Measurements from ENCODE around the gene HELZ2.
A peak's percentile ranks its signal among the peaks of the same experiment; 100 is the strongest.
"Not testable (repeated sequence)": the region's sequence is repeated elsewhere in the genome, so short reads cannot be mapped to it uniquely, and the experiment has no call there.

HELZ2 gene

DNA sequence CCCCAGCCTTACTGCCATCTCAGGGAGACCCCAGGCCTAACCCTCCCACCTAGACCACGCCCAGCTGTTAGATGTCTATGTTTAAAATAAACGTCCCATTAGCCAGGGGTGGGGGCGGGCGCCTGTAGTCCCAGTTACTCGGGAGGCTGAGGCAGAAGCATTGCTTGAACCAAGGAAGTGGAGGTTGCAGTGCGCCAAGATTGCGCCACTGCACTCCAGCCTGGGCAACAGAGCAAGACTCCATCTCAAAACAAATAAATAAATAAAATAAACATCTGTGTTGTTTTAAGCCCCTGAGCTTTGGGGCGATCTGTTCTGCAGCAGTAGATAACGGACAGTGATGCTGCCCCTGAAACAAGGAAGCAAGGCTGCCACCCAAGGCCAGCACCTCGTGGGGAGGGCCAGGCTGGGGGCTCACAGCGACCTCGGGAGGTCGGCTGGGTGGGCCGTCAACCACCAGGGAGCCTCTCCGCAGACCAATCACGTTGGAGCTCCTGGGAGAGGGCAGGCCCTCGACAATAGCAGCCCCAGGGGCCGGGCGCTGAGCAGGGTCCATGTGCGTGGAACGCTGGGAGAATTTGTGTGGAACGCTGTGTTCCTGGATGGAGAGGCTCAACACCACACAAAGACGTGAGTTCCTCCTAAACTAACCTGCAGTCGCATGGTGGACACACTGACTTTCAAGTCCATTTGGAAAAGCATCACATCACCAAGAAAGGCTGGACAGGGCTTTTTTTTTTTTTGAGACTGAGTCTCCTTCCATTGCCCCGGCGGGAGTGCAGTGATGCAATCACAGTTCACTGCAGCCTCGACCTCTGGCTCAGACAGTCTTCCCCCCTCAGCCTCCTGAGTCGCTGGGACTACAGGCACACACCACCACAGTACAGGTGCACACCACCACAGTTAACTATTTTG, 1.0 kb upstream of the HELZ2 start:
- H3K27ac ChIP-seq: no peak overlapping the region
- TF ChIP-seq, protein P1, sequence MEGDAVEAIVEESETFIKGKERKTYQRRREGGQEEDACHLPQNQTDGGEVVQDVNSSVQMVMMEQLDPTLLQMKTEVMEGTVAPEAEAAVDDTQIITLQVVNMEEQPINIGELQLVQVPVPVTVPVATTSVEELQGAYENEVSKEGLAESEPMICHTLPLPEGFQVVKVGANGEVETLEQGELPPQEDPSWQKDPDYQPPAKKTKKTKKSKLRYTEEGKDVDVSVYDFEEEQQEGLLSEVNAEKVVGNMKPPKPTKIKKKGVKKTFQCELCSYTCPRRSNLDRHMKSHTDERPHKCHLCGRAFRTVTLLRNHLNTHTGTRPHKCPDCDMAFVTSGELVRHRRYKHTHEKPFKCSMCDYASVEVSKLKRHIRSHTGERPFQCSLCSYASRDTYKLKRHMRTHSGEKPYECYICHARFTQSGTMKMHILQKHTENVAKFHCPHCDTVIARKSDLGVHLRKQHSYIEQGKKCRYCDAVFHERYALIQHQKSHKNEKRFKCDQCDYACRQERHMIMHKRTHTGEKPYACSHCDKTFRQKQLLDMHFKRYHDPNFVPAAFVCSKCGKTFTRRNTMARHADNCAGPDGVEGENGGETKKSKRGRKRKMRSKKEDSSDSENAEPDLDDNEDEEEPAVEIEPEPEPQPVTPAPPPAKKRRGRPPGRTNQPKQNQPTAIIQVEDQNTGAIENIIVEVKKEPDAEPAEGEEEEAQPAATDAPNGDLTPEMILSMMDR (IDR thresholded peaks at IDR 0.05): no peak
- TF ChIP-seq ZFX (IDR thresholded peaks at IDR 0.05; ENCODE audit: borderline replicate concordance): no peak

DNA sequence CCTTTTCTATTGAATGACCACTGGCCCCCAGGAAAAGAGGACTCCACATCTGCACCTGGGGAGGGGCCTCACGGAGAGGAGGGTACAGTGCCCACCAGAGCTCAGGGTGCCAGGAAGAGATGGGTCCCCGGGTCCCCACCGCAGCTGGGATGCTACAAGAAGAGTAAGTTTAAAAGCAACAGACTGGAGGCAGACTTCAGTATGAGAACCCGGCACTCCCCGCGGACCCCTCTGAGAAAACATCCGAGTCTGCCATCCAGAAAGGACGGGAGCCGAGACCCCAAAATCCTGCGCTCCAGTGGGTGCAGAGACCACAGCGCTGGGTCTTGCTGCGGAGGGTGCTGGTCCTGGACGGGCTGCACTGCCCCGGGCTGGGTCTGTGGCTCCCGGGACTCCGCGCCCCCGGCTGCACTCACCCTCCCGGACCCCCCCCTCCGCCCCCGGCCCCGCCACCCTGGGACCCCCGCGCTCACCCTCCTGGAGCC, 350 bp downstream of the HELZ2 start:
- TF ChIP-seq, protein P1 (IDR thresholded peaks at IDR 0.05): no peak
- no peak for TF ChIP-seq ZFX (IDR thresholded peaks at IDR 0.05; ENCODE audit: borderline replicate concordance)
- no peak overlapping the region for H3K27ac ChIP-seq

DNA sequence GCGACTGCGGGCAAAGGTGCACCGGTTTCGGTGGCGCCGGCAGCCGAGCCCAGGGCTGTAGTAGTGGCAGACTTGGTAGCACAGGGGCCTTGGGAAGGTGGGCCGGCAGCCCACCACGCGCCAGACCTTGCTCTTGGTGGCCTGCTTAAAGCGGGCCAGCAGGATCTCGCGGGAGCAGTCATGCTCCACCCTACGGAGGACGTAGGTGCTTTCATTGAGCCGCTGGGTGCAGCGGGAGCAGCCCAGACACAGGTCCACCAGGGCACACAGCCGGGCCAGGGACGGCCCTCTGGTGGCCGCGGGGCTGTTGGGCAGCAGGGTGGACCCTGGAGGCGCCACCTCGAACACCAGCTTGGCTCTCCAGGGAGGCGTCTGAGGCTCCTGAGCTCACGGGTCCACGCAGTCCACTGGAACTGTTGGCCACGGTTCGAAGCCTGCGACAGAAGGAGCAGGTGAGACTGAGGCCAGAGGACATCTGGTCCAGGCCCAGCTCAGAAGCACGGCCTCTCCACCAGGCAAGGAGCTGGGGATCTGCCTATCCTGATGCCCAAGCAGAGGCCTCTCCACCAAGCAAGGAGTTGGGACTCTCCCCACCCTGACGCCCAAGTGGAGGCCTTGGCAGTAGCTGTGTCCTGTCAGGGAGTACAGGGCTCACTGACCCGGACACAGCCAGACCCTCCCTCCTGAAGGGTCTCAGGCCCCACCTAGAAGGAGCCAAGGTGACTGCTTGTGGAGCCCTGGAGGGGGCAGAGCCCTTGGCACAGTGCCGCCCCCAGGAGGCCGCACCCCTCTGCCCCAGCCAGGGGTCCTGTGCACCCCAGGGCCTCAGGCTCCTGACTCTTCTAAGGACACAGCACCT, 1.0 kb downstream of the HELZ2 start:
- no peak for TF ChIP-seq ZFX (IDR thresholded peaks at IDR 0.05; ENCODE audit: borderline replicate concordance)
- TF ChIP-seq, protein P1 (IDR thresholded peaks at IDR 0.05): 0 out of 2 replicates have a peak, but pooled peaks have one; percentile 6
- no peak overlapping the region for H3K27ac ChIP-seq

DNA sequence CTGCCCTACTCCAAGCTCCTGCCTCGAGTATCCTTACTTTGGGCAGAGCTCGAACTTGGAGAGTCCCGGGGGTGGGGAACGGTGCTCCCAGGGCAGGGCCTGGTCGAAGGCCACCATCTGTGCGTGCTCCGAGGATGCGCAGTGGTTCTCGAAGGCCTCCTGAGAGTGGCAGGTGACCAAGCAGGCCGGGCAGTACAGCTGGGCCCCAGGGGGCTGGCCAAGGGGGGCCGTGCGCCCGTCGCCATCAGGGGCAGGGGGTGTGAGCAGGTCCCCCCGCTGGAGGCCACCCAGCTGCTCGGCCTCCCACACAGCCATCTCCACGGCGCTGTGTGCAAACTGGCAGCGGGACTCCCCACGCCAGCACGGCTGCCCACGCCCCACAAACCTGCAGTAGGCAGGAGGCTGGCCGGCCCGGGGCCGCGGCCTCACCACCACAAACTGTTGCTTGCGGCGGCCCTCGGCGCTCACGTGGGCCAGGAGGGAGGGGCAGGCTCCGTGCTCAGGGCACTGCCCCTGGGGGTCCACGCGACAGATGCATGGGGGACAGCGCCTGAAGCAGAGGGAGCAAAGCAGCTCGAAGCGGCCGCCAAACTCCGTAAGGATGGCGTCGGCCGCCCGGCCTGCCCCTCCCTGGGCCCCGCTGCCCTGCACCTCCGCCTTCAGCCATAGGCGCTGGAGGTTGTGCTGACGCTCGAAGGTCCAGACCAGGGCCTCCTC, 1.8 kb downstream of the HELZ2 start:
- no peak overlapping the region for H3K27ac ChIP-seq
- TF ChIP-seq, protein P1 (IDR thresholded peaks at IDR 0.05): no peak
- no peak for TF ChIP-seq ZFX (IDR thresholded peaks at IDR 0.05; ENCODE audit: borderline replicate concordance)

DNA sequence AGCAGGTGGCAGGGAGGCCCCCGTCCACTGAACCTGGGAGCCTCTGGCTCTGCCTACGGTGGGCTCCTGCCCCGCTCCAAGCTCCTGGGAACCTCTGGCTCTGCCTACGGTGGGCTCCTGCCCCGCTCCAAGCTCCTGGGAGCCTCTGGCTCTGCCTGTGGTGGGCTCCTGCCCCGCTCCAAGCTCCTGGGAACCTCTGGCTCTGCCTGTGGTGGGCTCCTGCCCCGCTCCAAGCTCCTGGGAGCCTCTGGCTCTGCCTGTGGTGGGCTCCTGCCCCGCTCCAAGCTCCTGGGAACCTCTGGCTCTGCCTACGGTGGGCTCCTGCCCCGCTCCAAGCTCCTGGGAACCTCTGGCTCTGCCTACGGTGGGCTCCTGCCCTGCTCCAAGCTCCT, 3.0 kb downstream of the HELZ2 start:
- not testable (repeated sequence) for H3K27ac ChIP-seq

DNA sequence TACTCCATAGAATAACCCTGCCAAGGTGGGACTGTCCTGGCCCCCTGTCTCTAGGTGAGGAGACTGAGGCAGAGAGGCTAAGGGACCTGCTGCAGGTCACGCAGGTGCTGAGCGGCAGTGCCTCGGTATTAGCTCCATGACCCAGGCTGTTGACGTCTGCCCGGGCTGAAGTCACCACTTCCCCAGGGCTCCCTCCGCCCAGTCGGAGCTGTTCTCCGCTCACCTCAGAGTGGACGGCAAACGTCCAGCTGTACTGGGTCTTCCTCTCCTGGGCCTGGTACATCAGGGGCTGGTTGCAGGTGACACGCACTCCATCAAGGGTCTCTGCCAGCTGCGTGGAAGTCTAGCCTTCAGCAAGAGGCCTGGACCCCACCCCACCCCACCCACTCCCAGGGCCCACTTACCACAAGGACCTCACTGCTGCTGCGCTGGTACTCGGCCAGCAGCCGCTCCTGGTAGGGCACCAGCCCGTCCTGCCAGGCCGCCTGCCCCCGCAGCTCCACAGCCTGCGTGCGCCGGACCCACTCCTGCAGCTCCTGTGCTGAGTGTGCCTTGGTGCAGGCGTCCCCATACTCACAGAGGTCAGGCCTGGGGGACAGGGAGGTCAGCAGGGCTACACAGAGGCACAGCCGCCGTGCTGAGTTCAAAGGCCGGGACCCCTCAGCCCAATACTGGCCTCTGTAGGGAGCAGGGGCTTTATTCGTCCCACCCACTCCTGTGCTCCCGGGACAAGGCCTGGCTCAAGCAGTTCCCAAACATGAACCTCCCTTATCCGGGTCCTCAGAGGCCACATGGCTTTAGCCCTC, 3.6 kb downstream of the HELZ2 start:
- no peak for TF ChIP-seq ZFX (IDR thresholded peaks at IDR 0.05; ENCODE audit: borderline replicate concordance)
- TF ChIP-seq, protein P1 (IDR thresholded peaks at IDR 0.05): no peak
- no peak overlapping the region for H3K27ac ChIP-seq
